Left ventricle myocardium superior (tissue), 1 donor: ENCODE measurements around the gene RBKS. TPM values are rescaled to one million over a fixed set of nuclear protein-coding genes. Genes with fewer than 3 reads are reported as not detected.

Experiments
- ATAC-seq: fragments of 200-7000 bp; cut with Tn5 transposase; one replicate; pipeline ENCODE4 v1.9.1; 2020; ENCODE audit warnings: mild to moderate bottlenecking, moderate library complexity
- DNase-seq: peaks from one replicate; pipeline ENCODE4 v3.0.0-alpha.2; 2020
- intact Hi-C: fragments of 100-400 bp; cut with micrococcal nuclease; formaldehyde crosslinking; loops from one replicate; pipeline ENCODE4 v1.11.0; 2022
- total RNA-seq: library from RNA; stranded (reverse); fragmentation: NEBNext Ultra II Directional; extraction: Animal tissue kit (Norgen Biotek cat#: 25700); gene quantifications from one replicate; pipeline ENCODE4 v1.2.1, GENCODE V29; 2021
- donor health status: DM: no; HTN: yes; CAD: no; lungs with severe emphysema.

The RBKS gene
- total RNA-seq, 1 donor from 2014 or later, result 3.3 TPM

DNA sequence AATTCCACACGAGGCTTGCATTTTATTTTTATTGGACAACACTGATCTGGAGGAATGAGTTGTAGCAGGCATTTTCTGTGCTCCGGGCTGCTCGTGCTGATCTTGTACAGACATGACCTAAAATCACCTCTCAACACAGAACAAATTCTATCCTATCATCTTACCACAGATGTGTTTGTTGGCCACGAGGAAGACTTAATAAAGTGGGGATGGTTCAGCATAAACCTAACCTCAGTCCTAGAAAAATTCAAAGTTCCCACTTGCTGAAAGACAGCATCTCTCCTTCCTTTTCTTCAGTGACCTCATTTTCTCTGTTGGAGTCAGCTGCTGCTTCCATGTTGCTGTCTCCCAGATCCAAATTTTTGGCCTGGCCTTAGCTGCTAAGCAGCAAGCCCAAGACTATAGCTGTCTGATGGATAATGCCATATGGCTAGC is 45.3 kb downstream of the RBKS start:
- intact Hi-C loops, result no loop called here
- DNase-seq, result no peak

DNA sequence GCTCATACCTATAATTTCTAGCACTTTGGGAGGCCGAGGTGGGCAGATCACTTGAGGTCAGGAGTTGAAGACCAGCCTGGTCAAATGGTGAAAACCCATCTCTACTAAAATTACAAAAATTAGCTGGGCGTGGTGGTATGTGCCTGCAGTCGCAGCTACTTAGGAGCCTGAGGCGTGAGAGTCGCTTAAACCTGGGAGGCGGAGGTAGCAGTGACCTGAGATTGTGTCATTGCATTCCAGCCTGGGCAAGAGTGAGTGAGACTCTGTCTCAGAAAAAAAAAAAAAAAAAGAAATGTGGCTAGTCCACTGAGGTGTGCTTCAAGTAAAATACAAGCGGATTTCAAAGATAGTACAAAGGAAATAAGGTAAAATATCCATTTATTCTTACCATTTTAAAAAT is 46.2 kb downstream of the RBKS start:
- ATAC-seq (no peak), DNase-seq (no peak)
- intact Hi-C loops, result no loop called here

More for the DNA sequence above, 45.3 kb downstream of the RBKS start:
- no peak for ATAC-seq

DNA sequence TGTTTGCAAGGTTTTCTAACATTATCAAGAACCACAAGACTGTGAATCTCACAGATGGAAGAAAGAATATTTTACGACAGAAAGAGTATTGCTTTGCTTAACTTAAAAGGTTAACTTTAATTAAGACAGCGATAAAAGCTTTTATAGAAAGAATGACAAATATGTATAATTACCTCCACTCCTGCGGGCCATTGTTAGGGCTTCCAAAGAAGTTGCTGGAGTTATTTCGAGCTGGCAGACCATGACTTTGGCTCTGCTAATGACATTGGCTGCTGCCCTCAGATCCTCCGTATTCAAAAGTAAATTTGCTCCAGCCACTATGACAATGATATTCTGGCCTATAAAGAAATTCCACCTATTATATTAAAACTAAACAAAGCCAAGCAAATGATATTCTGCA is 47.3 kb downstream of the RBKS start:
- peak; percentile 64 for ATAC-seq
- intact Hi-C loops, result no loop called here
- DNase-seq, result no peak

DNA sequence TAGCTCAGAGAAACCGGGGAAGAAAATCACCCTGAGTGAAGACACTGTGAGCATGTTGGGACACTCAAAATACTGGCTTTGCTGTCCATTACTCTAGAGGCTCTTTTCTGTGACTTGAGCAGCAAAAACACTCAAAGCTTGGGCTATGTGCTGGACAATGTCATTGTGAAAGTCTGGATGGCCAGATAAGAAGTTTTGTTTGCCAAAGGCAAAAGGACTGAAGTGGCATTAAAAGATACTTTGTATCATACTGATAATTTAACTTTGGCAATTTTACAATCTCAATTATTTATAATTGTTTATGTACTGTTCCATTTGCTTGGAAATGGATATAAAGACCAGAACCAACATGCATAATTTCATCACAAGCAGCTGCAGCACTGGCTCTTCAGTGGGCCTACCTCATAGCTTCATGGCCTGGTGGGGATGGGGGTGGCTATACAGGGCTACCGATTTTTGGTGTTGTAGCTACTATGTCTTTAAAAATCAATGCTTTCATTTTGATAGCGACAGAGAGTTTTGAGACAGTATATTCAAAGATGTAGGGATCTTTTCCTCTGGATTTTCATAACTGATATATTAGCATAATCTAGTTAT is 51.1 kb downstream of the RBKS start:
- no peak for ATAC-seq

DNA sequence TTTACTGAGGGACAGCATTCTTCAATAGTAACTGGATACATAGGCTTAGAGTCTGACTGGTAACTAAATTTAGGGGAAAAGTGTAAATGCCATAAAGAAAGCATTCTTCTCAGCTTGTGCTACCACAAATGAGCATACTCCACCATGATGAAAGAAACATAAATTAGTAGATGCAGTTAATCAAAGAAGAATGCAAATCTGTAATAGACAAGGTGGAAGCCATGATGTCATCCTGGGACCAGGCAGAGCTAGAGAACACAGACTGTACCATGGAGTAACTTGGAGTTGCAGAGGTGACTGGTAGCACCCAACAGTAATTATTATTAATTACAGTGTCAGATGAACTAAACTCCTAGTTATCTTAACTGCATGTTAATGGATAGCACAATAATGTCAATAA is 51.7 kb downstream of the RBKS start:
- intact Hi-C loops, result no loop called here
- DNase-seq (no peak), ATAC-seq (no peak)

More for the DNA sequence above, 51.1 kb downstream of the RBKS start:
- intact Hi-C loops, result no loop called here
- DNase-seq, result no peak

DNA sequence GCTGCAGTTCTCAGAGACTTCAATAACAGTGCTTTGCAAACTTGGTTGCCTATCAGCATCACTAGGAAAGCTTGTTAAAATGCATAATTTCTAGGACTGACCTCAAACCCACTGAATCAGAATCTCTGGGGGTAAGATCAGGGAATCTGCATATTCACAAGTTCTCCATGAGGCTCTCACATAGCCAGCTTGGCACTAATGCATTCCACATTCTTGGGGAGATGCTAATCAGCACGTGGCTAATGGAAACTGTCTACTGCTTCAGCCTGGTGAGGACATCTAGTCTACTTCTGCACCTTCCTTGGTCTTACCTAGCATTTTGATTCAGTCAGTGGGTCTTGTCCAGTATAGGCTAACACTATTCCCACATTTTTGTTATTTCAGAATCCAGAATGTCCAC is 56.3 kb downstream of the RBKS start:
- intact Hi-C loops, result no loop called here
- DNase-seq (no peak), ATAC-seq (no peak)

DNA sequence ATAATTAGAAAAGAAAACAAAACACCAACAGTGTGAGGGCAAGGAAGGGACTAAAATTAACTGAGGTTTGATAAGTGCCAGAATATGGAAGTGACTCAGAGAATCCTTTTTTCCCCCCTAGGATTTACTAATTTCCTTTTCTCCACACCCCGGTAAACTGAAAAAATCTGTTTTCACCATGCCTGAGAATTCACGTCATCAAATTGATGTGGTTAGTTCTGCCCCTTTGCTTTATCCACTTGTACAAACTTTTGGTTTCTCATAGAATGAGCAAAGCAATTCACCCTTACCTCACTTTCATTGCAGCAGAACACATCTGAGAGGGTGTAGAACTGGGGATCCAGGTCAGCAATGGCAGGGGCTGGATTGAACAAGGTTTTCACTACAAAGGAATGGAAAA is 57.8 kb downstream of the RBKS start:
- no peak for ATAC-seq
- no peak for DNase-seq

DNA sequence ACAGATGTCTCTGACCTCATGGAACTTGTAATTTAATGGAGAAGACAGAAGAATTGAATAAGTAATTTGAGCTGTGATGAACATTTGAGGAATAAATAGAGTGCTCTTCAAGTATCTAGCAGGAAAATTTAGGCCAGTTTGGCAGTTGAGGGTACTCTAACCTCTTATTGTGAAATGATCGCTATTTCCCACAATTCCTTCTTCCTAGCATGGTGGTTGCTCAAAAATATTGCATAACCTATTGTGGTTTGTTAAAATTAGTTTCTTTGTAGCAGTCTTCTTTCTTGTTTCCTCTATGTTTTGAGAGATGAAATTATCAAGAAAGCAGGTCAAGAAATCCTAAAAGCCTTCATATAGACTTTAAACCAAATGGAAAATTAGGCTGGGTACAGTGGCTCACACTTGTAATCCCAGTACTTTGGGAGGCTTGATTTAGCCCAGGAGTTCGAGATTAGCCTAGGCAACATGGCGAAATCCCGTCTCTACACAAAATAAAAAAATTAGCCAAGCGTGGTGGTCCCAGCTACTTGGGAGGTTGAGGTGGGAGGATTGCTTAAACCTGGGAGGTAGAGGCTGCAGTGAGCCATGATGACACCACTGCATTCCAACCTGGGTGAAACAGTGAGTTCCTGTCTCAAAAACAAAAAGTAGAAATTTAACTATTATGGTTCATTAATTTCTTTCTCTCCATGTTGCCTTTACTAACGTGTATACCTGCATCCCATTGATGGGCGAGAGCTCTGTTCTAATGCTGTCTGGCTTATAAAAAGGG is 58.7 kb downstream of the RBKS start:
- DNase-seq (no peak), ATAC-seq (no peak)
- intact Hi-C loops, result no loop called here

More for the DNA sequence above, 57.8 kb downstream of the RBKS start:
- intact Hi-C loops, result no loop called here

DNA sequence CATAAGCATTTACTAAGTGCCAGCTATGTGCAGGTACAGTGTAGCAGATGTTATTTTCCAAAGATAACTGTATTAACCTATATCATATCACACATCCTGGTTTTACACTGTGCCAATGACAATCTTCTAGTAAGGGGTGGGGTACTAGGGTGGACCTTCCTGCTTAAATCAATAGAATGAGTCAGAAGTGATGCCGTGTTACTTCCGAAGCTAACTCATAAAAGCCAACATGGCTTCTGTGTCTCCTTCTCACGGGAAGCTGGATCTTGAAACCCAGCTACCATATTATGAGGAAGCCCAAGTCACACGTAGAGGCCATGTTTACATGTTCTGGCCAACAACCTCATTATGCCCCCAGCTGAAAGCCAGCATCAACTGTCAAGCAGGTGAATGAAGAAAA is 59.5 kb downstream of the RBKS start:
- DNase-seq (no peak), ATAC-seq (no peak)
- intact Hi-C loops, result no loop called here

DNA sequence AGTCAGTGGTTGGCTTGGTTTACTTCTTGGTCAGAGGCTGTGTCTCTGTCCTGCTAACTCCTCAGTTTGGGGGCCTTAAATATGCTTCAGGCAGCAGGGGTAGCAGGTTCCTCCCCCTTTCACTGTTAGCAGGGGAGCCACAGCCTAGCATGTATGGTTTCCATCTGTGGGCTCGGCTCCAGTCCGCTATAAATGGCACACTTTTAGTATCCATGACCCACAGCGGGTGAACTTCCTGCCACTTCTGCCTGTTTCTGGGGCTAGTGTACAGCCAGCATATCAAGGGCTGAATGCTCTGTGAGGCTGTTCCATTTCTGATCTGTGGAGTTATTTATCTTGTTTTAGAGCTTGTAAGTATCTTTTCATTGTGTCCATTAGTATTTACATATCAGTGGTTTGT is 60.4 kb downstream of the RBKS start:
- DNase-seq (no peak), ATAC-seq (no peak)
- intact Hi-C loops, result no loop called here

DNA sequence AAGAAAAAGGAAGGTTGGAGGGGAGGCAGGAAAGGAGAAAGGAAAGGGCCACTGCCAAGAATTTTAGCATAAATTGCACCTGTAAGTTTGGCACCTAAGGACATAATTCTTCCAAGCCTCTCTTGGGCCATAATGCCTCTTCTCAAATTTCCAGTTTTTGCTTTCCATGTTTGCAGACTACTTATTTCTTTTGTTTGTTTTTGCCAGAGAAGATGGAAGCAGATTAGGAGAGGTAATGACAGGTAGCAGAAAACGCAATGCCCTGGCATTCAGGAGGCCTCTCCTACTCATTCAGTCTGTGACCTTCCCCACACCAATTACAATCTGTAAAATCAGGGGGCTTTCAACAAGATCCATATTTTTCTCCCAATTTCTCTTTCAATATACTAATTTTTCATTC is 61.9 kb downstream of the RBKS start:
- DNase-seq (no peak), ATAC-seq (no peak)
- intact Hi-C loops, result no loop called here

DNA sequence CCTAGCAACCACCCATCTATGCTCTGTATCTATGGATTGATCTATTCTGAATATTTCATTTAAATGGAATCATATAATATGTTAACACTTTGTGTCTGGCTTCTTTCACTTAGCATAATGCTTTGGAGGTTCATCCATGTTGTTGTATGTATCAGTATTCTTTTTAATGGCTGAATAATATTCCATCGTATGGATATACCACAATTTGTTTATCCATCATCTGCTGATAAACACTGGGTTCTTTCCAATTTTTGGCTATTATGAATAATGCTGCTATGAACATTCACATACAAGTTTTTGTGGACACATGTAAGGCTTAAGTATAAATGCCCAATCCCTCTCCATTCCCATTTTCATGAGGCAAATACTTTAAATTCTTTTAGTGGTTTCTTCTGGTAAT is 65.8 kb downstream of the RBKS start:
- intact Hi-C loops, result no loop called here
- ATAC-seq (no peak), DNase-seq (no peak)

DNA sequence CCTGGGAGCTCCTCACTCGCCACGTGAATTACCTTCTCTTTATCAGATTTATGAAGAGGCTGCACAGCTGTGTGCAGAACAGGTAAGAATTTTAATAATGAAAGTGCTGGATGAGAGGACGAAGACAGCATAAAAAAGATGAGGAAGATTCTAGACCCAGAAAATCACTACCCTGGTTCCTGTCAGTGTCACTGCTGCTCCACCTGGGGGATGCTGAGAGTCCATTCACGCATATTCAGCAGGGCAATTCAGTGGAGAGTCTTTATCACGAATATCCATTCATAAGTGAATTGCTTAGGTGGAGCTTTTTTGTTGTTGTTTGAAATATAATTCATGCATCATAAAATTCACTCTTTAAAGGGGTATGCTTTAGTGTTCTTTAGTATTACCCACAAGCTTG is 66.6 kb downstream of the RBKS start:
- ATAC-seq (peak; percentile 76), DNase-seq (no peak)
- intact Hi-C loops, result no loop called here

DNA sequence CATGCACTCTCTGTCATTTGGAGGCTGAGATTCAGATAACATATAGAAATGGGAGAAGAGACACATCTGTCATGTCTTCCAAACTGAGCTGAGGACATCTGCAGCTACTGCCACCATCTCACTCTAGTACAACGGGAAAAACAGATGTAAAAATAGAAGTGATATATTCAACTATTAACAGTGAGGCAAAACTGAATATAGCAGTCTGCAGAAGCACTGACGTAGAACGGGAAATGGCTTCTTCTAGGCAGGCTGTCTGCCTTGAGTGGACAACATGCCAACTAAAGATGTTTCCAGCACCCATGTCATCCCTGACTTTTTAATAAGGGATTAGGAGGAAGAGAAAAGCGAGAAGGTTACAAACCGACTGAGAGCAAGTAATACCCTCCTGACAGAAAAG is 67.1 kb downstream of the RBKS start:
- DNase-seq, result no peak
- intact Hi-C loops, result no loop called here
- ATAC-seq, result peak; percentile 86

DNA sequence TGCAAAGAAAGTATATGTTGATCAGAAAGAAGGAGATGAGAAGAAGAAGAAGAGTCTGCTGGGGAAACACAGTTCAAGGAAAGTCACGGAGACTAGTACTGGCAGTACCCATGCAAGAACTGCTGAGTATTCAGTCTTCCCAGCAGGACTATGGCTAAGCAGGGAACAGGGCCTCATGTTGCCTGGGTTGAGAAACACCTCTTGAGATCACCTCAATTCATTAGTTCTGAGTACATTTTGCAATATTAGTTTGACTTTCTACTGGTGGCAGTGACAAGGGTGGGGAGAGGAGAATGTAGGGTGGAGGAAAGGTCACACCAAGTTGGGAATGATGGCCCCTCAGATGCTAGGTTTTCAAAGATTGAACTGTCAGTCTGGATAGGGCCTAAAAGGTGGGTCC is 68.1 kb downstream of the RBKS start:
- intact Hi-C loops, result no loop called here
- peak; percentile 41 for ATAC-seq
- DNase-seq, result no peak

DNA sequence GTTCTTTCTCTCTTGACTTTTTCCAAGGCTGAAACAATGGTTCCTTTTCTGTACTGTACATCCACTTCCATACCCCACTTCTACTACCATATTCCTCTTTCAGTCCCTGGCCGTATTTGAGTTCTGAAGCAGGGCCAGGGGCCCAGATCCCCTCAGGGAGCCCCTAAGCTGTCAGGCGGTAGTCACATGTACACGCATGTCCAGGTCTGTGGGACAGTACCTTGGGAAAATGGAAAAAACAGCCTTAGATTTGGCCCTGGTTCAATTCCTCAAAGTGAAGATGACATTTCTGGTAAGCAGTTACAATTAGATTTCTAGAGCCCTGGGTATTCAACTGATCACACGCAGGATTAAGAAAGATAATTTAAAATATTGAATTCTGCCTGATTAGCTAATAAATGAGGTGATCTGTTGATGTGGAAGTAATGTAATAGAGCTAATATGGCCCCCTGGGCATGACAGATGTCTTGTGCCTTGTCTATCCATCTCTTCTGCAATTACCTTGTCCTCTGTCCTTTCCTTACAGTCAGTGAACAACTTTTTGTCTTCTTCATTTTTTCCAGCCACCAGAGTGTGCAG is 74.2 kb downstream of the RBKS start:
- no peak for ATAC-seq
- DNase-seq, result no peak
- intact Hi-C loops, result no loop called here

DNA sequence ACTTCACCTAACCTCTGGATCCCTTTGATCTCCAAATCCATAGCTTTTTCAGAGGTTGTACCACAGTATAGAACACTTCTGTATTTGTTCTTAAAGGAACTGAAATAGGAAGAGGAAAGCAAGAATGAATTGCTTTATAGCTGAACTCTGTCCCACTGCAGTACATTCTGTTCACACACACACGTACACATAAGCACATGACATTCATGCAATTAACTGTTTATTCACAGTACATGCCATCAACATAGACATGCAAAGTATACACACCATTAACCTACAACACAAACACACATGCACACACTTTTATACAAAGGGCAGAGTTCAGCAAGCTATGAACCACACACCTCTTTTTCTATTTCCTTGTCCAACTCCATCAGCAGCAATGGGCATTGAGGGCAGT is 75.4 kb downstream of the RBKS start:
- no peak for DNase-seq
- intact Hi-C loops, result no loop called here
- no peak for ATAC-seq

DNA sequence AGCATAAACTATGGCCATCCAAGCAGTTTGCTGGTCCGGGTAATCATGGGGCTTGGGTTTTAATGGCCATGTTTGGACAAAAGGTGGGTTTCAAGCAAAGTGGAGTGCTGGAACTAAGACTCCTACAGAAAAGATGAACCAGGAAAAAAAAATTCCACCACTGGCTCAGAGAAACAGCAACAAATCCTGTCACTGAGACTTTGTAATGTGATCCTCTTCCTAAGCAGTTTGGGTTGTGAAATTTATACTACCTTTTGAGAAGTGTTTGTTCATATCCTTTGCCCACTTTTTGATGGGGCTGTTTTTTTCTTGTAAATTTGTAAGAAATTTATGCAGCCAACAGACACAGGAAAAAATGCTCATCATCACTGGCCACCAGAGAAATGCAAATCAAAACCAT is 78.4 kb downstream of the RBKS start:
- intact Hi-C loops, result no loop called here

DNA sequence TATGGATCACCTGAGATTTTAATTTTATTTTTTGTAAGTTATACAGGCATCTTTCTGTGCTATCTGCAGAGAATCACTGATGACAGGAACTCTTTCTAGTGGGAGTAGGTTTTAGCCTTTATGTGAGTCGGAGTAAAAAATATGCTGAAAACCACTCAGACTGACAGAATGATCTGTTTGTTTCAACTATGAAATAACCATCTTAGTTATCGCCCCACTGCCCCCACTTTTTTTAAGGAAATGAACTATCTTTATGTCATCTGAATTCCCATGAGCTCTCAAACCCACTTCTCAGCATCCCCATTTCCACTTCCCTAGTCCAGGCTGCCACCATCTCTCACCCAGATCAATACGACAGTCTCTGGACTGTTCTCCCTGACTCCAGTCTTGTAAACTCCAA is 79.7 kb downstream of the RBKS start:
- DNase-seq, result no peak
- intact Hi-C loops, result no loop called here
- no peak for ATAC-seq

More for the DNA sequence above, 78.4 kb downstream of the RBKS start:
- DNase-seq, result no peak
- ATAC-seq, result no peak

DNA sequence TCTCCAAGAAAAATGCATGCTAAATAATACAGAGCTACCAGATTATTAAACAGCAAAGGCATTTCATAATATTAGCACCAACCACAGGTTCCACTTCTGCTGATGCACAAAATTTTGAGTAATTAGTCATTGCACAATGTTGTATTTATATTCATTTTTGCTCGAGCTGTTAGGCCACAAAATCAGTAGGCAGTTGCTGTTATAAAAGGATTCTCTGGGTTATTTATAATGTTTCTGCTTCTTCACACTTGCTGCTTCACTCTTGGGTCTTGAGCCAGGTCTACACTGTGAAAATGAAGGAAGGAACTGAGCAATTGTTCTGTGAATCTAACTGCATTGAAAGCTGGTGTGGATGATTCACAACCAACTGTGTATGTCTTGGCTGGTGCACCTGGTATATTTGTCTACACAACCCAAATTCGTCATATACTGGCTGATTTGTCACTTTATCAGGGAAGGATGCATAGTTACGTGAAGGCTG is 80.4 kb downstream of the RBKS start:
- DNase-seq (no peak), ATAC-seq (no peak)
- intact Hi-C loops, result no loop called here

DNA sequence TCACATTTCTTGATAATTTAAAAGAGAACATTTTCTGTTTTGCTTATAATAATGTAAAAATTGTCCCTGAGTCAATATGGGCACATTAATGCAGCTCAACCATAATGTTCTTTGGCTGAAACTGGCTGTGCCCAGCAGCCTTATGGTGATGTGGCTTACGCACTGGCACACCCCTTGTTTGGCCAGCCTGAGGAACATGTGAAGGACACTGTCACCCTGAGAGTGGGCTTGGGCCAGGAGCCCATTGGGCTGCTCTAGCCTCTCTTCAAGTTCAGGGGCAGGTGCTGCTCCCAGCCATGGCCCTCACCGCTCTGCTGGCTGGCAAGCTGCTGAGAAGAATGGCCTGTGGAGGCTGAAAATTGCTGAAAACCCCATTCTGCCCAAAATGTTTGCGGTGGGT is 81.2 kb downstream of the RBKS start:
- DNase-seq, result no peak
- ATAC-seq, result peak; percentile 61
- intact Hi-C loops, result no loop called here
